ENCODE data around the gene SASH1.

DNA sequence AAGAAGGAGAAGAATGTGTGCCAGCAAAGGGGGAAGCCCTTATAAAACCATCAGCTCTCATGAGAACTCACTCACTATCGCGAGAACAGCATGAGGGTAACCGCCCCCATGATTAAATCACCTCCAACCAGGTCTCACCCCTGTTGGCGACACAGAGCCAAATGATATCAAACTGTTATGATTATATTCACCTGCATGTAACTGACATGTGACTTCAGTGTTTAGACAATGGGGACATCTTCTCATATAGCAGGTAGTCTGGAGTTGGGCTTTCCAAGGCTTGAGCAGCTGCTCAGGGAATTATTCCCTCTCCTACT is 115.2 kb downstream of the SASH1 start:
- TF ChIP-seq GATA2 (IDR thresholded peaks at IDR 0.05; ENCODE audit: low read depth, low read length), result no peak
- no peak for TF ChIP-seq GATA3 (IDR thresholded peaks at IDR 0.05; ENCODE audit: low read depth, low read length)

Measured in SH-SY5Y (cell line).